Measurements from ENCODE around the gene ABCA12.
A peak's percentile ranks its signal among the peaks of the same experiment; 100 is the strongest.

Gene ABCA12

GRCh38 chr2:215110918-215111317, 27.5 kb downstream of the ABCA12 start:
- no peak for DNase-seq

GRCh38 chr2:215107216-215108056, 31.0 kb downstream of the ABCA12 start:
- DNase-seq, result no peak

- no peak for DNase-seq
Observed at GRCh38 chr2:215105607-215106354, 32.6 kb downstream of the ABCA12 start.

GRCh38 chr2:215104226-215104625, 34.2 kb downstream of the ABCA12 start:
- DNase-seq, result no peak

GRCh38 chr2:215098875-215099274, 39.6 kb downstream of the ABCA12 start:
- DNase-seq, result no peak

GRCh38 chr2:215084080-215084479, 54.3 kb downstream of the ABCA12 start:
- no peak for DNase-seq

GRCh38 chr2:215083146-215083545, 55.3 kb downstream of the ABCA12 start:
- no peak for DNase-seq

GRCh38 chr2:215082446-215082845, 56.0 kb downstream of the ABCA12 start:
- DNase-seq, result no peak

- no peak for DNase-seq
Observed at GRCh38 chr2:215080545-215080944, 57.9 kb downstream of the ABCA12 start.

GRCh38 chr2:215071676-215072075, 66.8 kb downstream of the ABCA12 start:
- no peak for DNase-seq

- DNase-seq, result no peak
Observed at GRCh38 chr2:215068399-215068798, 70.0 kb downstream of the ABCA12 start.

- DNase-seq, result no peak
Observed at GRCh38 chr2:215066124-215066523, 72.3 kb downstream of the ABCA12 start.

GRCh38 chr2:215063526-215063925, 74.9 kb downstream of the ABCA12 start:
- no peak for DNase-seq

GRCh38 chr2:215060861-215061536, 77.4 kb downstream of the ABCA12 start:
- peak; percentile 2 for DNase-seq

- no peak for DNase-seq
Observed at GRCh38 chr2:215059724-215060123, 78.7 kb downstream of the ABCA12 start.

GRCh38 chr2:215055891-215056290, 82.5 kb downstream of the ABCA12 start:
- DNase-seq, result no peak

- DNase-seq, result no peak
Observed at GRCh38 chr2:215052810-215053209, 85.6 kb downstream of the ABCA12 start.

- DNase-seq, result no peak
Observed at GRCh38 chr2:215052404-215052803, 86.0 kb downstream of the ABCA12 start.

GRCh38 chr2:215049341-215049740, 89.1 kb downstream of the ABCA12 start:
- no peak for DNase-seq

GRCh38 chr2:215038421-215038820, 100.0 kb downstream of the ABCA12 start:
- no peak for DNase-seq

GRCh38 chr2:215036314-215036713, 102.1 kb downstream of the ABCA12 start:
- DNase-seq, result no peak

GRCh38 chr2:215034154-215034553, 104.3 kb downstream of the ABCA12 start:
- no peak for DNase-seq

- no peak for DNase-seq
Observed at GRCh38 chr2:215032153-215032552, 106.3 kb downstream of the ABCA12 start.

GRCh38 chr2:215031321-215031720, 107.1 kb downstream of the ABCA12 start:
- no peak for DNase-seq

Data from hematopoietic multipotent progenitor cell treated with erythropoietin and hydrocortisone succinate and interleukin-3 and kit ligand, for 6 days (in vitro differentiated cells).